Upper lobe of left lung (tissue), 4 donors: ENCODE results near the gene BPHL.

Experiments
- EP300 ChIP-seq, 4 donors: sonication (generic); formaldehyde crosslinking; IDR thresholded peaks; one replicate each; pipeline ENCODE4 v1.5.1; 2017; ENCODE audit warnings: antibody characterized with exemption in 4 of 4, control low read depth in 2 of 4
- POLR2A ChIP-seq, 4 donors: fragments of 450-650 bp; IDR thresholded peaks; one replicate each; pipeline ENCODE4 v1.5.1; 2016 to 2017; ENCODE audit warnings: antibody characterized with exemption in 4 of 4, mild to moderate bottlenecking in 2 of 4
- TF ChIP-seq, protein P1 (sequence below), 6 experiments: fragments of 450-650 bp in 4 of 6; fragments of 200-600 bp in 2 of 6; sonication (generic) in 2 of 6; IDR thresholded peaks; one replicate each; pipeline ENCODE4 v1.5.1; 2016 to 2019; ENCODE audit warnings: antibody characterized with exemption in 6 of 6

- TF ChIP-seq, protein P1, sequence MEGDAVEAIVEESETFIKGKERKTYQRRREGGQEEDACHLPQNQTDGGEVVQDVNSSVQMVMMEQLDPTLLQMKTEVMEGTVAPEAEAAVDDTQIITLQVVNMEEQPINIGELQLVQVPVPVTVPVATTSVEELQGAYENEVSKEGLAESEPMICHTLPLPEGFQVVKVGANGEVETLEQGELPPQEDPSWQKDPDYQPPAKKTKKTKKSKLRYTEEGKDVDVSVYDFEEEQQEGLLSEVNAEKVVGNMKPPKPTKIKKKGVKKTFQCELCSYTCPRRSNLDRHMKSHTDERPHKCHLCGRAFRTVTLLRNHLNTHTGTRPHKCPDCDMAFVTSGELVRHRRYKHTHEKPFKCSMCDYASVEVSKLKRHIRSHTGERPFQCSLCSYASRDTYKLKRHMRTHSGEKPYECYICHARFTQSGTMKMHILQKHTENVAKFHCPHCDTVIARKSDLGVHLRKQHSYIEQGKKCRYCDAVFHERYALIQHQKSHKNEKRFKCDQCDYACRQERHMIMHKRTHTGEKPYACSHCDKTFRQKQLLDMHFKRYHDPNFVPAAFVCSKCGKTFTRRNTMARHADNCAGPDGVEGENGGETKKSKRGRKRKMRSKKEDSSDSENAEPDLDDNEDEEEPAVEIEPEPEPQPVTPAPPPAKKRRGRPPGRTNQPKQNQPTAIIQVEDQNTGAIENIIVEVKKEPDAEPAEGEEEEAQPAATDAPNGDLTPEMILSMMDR (IDR thresholded peaks at IDR 0.05): no peak
- TF ChIP-seq POLR2A (IDR thresholded peaks at IDR 0.05) (no peak), EP300 (IDR thresholded peaks at IDR 0.05) (no peak)
Observed at GRCh38 chr6:3077430-3077829, 41.1 kb upstream of the BPHL start.
